Upper lobe of left lung (tissue), 4 donors: ENCODE measurements around the gene CACNA1A.

Experiments used
- CTCF ChIP-seq, 6 experiments: fragments of 450-650 bp in 4 of 6; fragments of 200-600 bp in 2 of 6; sonication (generic) in 2 of 6; IDR thresholded peaks; one replicate each; pipeline ENCODE4 v1.5.1; 2016 to 2019; ENCODE audit warnings: antibody characterized with exemption in 6 of 6
- EP300 ChIP-seq, 4 donors: sonication (generic); formaldehyde crosslinking; IDR thresholded peaks; one replicate each; pipeline ENCODE4 v1.5.1; 2017; ENCODE audit warnings: antibody characterized with exemption in 4 of 4, control low read depth in 2 of 4
- POLR2A ChIP-seq, 4 donors: fragments of 450-650 bp; IDR thresholded peaks; one replicate each; pipeline ENCODE4 v1.5.1; 2016 to 2017; ENCODE audit warnings: antibody characterized with exemption in 4 of 4, mild to moderate bottlenecking in 2 of 4
- POLR2AphosphoS5 ChIP-seq, 2 donors: sonication (generic); formaldehyde crosslinking; IDR thresholded peaks; one replicate each; pipeline ENCODE4 v1.5.1; 2017; ENCODE audit warnings: antibody characterized with exemption in 2 of 2

- no peak for TF ChIP-seq CTCF (IDR thresholded peaks at IDR 0.05)
- no peak for TF ChIP-seq POLR2AphosphoS5 (IDR thresholded peaks at IDR 0.05)
- no peak for TF ChIP-seq POLR2A (IDR thresholded peaks at IDR 0.05)
- no peak for TF ChIP-seq EP300 (IDR thresholded peaks at IDR 0.05)
Measured at GRCh38 chr19:13270514-13271105, 235.7 kb downstream of the CACNA1A start.
